GM18505 (cell line): ENCODE measurements around the gene MUC4.

Experiments used
- ATAC-seq: cut with Tn5 transposase; IDR thresholded peaks from one replicate; pipeline ENCODE4 v1.9.1; 2021; ENCODE audit not compliant: unreplicated experiment
- POLR2A ChIP-seq: IDR thresholded peaks from 4 replicates; pipeline ENCODE4 v1.6.1; 2011; ENCODE audit warnings: borderline replicate concordance; ENCODE audit not compliant: insufficient read depth, insufficient read length; ENCODE audit errors: extremely low read depth

Gene MUC4

GRCh38 chr3:195697582-195698324 lies 114.0 kb downstream of the MUC4 start:
- no peak for ATAC-seq
- no peak for TF ChIP-seq POLR2A
